Measurements from ENCODE around the gene FTO.

DNA sequence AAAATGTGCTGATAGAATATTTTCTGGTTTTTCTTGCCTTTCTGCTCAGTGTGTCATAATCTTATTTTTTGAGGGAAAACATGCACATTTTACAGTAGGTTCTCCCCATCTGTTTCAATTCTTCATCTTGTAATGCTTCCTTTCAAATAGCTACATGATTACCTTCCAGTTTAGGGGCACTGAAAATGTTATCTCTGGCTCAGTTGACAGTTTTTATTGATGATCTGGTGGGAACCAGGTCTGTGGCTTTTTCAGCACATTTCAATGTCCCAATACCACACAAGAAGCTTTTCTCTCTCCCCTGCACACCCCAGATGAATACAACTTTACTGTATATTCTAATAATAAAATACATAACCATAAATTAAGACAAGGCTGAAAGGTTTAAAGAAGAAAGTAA is 36.5 kb downstream of the FTO start:
- no peak for TF ChIP-seq POLR2A (IDR thresholded peaks at IDR 0.05)
- TF ChIP-seq, protein P1, sequence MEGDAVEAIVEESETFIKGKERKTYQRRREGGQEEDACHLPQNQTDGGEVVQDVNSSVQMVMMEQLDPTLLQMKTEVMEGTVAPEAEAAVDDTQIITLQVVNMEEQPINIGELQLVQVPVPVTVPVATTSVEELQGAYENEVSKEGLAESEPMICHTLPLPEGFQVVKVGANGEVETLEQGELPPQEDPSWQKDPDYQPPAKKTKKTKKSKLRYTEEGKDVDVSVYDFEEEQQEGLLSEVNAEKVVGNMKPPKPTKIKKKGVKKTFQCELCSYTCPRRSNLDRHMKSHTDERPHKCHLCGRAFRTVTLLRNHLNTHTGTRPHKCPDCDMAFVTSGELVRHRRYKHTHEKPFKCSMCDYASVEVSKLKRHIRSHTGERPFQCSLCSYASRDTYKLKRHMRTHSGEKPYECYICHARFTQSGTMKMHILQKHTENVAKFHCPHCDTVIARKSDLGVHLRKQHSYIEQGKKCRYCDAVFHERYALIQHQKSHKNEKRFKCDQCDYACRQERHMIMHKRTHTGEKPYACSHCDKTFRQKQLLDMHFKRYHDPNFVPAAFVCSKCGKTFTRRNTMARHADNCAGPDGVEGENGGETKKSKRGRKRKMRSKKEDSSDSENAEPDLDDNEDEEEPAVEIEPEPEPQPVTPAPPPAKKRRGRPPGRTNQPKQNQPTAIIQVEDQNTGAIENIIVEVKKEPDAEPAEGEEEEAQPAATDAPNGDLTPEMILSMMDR (IDR thresholded peaks at IDR 0.05) = no peak

Data from thyroid gland (tissue), 4 donors.